ENCODE results near the gene RILP.

RILP gene

GRCh38 chr17:1604831-1605528, 44.7 kb downstream of the RILP start:
- Histone ChIP-seq H3K4me3 (ENCODE audit: low read length) (no peak overlapping the region), H3K27ac (ENCODE audit: low read depth, low read length) (no peak overlapping the region), H3K4me1 (ENCODE audit: control insufficient read depth, insufficient read depth, low read length) (no peaks in the 10 kb centered on the region), H3K27me3 (ENCODE audit: control insufficient read depth, insufficient read depth, low read length) (no peaks in the 10 kb centered on the region), H3K9ac (ENCODE audit: low read length) (no peak overlapping the region), H3K36me3 (ENCODE audit: control insufficient read depth, insufficient read depth, low read length) (no peaks in the 10 kb centered on the region)

- no peaks in the 10 kb centered on the region for H3K4me1 ChIP-seq (ENCODE audit: control insufficient read depth, insufficient read depth, low read length)
- H3K4me3 ChIP-seq (ENCODE audit: low read length): no peak overlapping the region
- no peaks in the 10 kb centered on the region for H3K36me3 ChIP-seq (ENCODE audit: control insufficient read depth, insufficient read depth, low read length)
- H3K27me3 ChIP-seq (ENCODE audit: control insufficient read depth, insufficient read depth, low read length): no peaks in the 10 kb centered on the region
- no peak overlapping the region for H3K27ac ChIP-seq (ENCODE audit: low read depth, low read length)
- H3K9ac ChIP-seq (ENCODE audit: low read length): no peak overlapping the region
Measured at GRCh38 chr17:1601571-1601970, 48.1 kb downstream of the RILP start.

- Histone ChIP-seq H3K27me3 (ENCODE audit: control insufficient read depth, insufficient read depth, low read length) (no peaks in the 10 kb centered on the region), H3K9ac (ENCODE audit: low read length) (no peak overlapping the region), H3K27ac (ENCODE audit: low read depth, low read length) (no peak overlapping the region), H3K4me1 (ENCODE audit: control insufficient read depth, insufficient read depth, low read length) (no peaks in the 10 kb centered on the region), H3K36me3 (ENCODE audit: control insufficient read depth, insufficient read depth, low read length) (no peaks in the 10 kb centered on the region), H3K4me3 (ENCODE audit: low read length) (no peak overlapping the region)
Measured at GRCh38 chr17:1598399-1599095, 51.1 kb downstream of the RILP start.

GRCh38 chr17:1597861-1598342, 51.8 kb downstream of the RILP start:
- Histone ChIP-seq H3K36me3 (ENCODE audit: control insufficient read depth, insufficient read depth, low read length) (no peaks in the 10 kb centered on the region), H3K27me3 (ENCODE audit: control insufficient read depth, insufficient read depth, low read length) (no peaks in the 10 kb centered on the region), H3K9ac (ENCODE audit: low read length) (no peak overlapping the region), H3K4me1 (ENCODE audit: control insufficient read depth, insufficient read depth, low read length) (no peaks in the 10 kb centered on the region), H3K4me3 (ENCODE audit: low read length) (no peak overlapping the region), H3K27ac (ENCODE audit: low read depth, low read length) (no peak overlapping the region)

All from rectal smooth muscle tissue (tissue), 1 donor.